Skin epidermis (tissue), 12 donors: ENCODE measurements around the gene STAMBPL1.
"Not testable (repeated sequence)": the region's sequence is repeated elsewhere in the genome, so short reads cannot be mapped to it uniquely, and the experiment has no call there.

ENCODE experiments used
- H3K27ac ChIP-seq, 21 experiments: fragments of 200-600 bp; sonication (generic) in 11 of 21; one replicate each; pipeline ENCODE4 v1.5.0; 2020; ENCODE audit warnings: mild to moderate bottlenecking in 3 of 21, inconsistent platforms in 2 of 21, moderate library complexity in 2 of 21
- H3K4me3 ChIP-seq, 7 experiments: fragments of 200-600 bp; sonication (generic) in 2 of 7; one replicate each; pipeline ENCODE4 v1.5.0; 2020; ENCODE audit warnings: inconsistent platforms in 2 of 7, mild to moderate bottlenecking in 2 of 7, moderate library complexity in 1 of 7

The STAMBPL1 gene

GRCh38 chr10:88913788-88914187, 33.7 kb downstream of the STAMBPL1 start:
- H3K27ac ChIP-seq: no peak overlapping the region
- no peak overlapping the region for H3K4me3 ChIP-seq

- no peak overlapping the region for H3K27ac ChIP-seq
- no peak overlapping the region for H3K4me3 ChIP-seq
Observed at GRCh38 chr10:88915781-88916180, 35.7 kb downstream of the STAMBPL1 start.

- no peak overlapping the region for H3K27ac ChIP-seq
- H3K4me3 ChIP-seq: no peak overlapping the region
Observed at GRCh38 chr10:88916231-88916630, 36.2 kb downstream of the STAMBPL1 start.

- Histone ChIP-seq H3K4me3 (no peak overlapping the region), H3K27ac (no peak overlapping the region)
Observed at GRCh38 chr10:88916986-88917385, 36.9 kb downstream of the STAMBPL1 start.

DNA sequence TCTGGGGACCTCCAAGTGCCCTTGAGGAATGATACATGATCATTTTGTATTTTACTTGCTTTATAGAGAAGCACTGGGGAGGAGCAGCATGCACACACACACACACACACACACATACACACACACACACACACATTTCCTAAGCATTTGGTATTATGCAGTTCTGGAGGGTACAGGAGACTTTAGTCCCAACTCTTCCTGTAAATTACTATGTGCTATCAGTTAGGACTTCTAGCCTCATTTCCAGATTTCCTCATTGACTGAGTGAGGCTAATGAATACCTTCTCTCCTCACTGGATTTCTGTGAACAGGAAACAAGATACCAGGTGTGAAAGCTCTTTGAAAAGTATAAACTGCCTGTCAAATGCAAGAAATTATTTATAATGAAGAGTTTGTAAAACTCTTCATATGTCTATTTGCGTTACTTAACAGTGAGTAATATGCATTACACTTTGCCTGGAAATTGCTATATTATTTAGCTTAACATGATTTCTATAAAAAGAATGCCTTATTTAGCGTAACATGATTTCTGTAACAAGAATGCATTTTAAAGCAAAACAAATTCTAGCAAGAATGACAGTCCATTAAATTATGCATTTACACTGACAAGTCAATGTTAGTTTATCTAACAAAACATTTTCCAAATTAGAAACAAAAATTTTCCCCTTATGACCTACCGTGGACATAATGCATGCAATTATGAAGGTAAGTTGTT, 38.3 kb downstream of the STAMBPL1 start:
- H3K27ac ChIP-seq: no peak overlapping the region
- no peak overlapping the region for H3K4me3 ChIP-seq

- Histone ChIP-seq H3K4me3 (no peak overlapping the region), H3K27ac (no peak overlapping the region)
Observed at GRCh38 chr10:88919041-88919440, 39.0 kb downstream of the STAMBPL1 start.

DNA sequence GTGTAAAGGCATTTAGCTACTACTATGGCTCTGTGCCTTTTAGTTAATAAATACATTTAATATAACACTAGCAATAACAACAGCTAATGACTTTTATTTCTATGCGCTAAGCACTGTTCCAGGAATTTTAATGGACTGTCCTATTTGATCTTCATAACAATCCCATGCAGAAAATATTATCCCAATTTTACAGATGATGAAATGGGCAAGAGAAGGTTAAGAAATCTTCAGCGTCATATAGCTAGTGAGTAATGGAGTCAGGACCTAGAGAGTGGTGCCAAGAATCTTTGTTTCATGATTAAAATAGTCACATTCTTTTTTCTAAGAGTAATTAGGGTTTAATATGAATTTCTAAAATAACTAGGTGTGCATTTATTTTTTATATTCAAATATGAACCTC, 40.2 kb downstream of the STAMBPL1 start:
- no peak overlapping the region for H3K27ac ChIP-seq
- H3K4me3 ChIP-seq: no peak overlapping the region

- Histone ChIP-seq H3K27ac (peak overlapping the region in 1 of 21 experiments; percentile 20), H3K4me3 (no peak overlapping the region)
Observed at GRCh38 chr10:88920986-88921593, 41.0 kb downstream of the STAMBPL1 start.

GRCh38 chr10:88922041-88922440, 42.0 kb downstream of the STAMBPL1 start:
- Histone ChIP-seq H3K27ac (no peak overlapping the region), H3K4me3 (no peak overlapping the region)

DNA sequence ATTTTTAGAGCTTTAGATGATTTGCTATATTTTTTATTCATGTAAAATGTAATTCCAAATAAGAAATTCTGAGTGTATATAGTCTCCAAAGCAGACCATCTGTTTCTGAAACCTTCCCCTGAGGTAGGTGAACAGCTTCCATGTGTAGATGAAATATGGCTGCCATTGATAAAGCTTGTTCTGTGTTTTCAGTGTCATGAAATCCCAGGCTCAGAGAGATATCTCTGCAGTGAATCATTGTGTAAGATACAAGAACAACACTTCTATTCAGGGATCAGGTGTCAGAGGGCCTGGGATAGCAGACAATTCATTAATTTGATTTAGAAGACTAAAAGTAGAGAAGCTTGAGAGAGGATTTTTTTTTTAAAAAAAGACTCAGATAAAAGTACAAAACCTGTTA, 43.5 kb downstream of the STAMBPL1 start:
- no peak overlapping the region for H3K27ac ChIP-seq
- H3K4me3 ChIP-seq: no peak overlapping the region

DNA sequence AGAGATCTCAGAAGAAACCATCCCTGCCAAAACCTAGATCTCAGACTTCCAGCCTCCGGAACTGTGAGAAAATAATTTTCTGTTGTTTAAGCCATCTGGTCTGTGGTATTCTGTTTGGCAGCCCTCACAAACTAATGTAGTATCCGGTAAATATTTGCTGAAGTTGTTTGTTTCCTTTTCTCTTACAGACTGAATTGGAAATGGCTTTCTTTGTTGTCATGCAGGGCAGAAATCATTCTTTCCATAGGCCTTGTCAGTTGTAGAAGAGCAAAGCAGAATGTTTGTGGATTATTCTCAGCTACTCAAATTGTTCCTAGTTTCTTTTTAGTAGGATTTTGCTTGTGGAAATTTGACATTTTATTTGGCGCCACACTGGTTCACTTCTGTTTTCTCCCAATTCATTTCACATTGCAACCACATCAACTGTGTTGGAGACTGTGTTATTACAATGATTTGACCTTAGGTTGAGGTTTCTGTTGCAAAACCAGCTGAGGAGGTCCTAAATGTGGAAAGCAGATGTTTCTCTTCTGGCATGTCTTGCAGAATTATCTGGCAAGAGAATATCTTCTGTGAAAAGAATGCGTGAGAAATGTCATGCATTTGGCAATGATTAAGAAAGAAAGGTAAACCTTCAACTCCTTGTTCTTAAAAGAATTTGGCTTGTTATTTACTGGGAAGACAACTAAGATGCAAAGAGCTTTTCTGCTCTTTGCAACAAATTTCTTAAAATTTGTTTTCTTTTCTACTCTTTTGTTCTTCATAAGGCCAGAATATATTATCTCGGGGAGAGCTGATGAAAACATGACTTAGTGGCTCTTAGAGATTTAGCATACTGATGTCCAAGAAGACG, 46.7 kb downstream of the STAMBPL1 start:
- H3K27ac ChIP-seq: peak overlapping the region in 16 of 21 experiments; percentile 1 to 82 (median 52)
- H3K4me3 ChIP-seq: no peak overlapping the region

GRCh38 chr10:88927416-88927690, 47.3 kb downstream of the STAMBPL1 start:
- peak overlapping the region in 14 of 21 experiments; percentile 1 to 82 (median 42) for H3K27ac ChIP-seq

DNA sequence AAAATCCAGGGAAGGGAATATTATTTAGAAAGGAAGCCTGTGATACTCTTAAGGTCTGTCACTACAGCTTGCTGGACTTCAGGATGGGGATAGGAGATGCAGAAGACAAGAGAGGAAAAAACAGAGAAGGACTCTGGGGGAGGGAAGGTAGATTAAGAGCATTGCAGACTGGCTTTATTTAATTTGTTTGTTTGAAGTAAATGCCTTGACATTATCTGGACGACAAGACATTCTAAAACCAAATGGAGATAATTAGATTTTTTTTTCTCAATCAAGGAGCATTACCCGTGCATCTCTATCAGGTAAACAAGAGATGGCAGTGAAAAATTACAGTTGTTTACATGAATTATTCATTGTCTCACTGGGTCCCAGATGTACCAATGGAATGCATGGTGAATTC, 48.2 kb downstream of the STAMBPL1 start:
- H3K27ac ChIP-seq: peak overlapping the region in 3 of 21 experiments; percentile 4 to 82 (median 22)
- H3K4me3 ChIP-seq: no peak overlapping the region

More at GRCh38 chr10:88927416-88927690, 47.3 kb downstream of the STAMBPL1 start:
- H3K4me3 ChIP-seq: no peak overlapping the region

GRCh38 chr10:88931548-88931947, 51.5 kb downstream of the STAMBPL1 start:
- Histone ChIP-seq H3K27ac (peak overlapping the region in 2 of 21 experiments; percentile 1 to 6), H3K4me3 (no peak overlapping the region)

- not testable (repeated sequence) for H3K4me3 ChIP-seq
- H3K27ac ChIP-seq: peak overlapping the region in 4 of 21 experiments; percentile 4 to 54 (median 30)
Observed at GRCh38 chr10:88932029-88932428, 52.0 kb downstream of the STAMBPL1 start.

DNA sequence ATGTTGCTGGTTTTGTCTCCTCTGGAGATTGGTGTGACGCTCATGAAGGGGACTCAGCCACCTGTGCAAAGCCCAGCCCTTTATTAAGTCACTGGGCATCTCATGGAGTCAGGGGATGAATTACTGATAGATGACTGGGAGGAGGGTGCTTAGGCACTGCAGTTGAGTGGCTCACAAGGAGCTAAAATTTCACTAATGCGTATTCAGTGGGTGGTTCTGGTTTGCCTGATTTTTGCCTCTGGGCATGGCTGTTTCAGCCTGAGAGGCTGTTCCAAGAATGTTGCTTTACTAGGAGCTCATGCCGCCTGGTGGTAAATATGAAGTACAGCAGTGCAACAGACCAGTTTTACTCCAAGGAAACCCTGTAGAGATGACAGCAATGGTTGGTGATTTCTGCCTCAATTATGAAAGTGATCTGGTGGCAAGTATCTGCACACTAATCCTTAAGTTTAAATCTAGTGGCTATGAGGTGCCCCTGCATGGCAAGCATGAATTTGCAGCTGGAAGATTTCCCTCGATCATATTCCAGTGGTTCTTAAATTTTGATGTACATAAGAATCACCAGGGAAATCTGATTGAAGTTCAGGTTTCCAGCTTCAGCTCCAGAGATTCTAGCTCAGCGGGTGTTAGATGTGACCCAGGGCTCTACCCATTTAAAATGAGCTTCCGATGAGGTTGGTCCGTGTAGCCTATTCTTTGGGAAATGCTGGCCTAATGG, 52.7 kb downstream of the STAMBPL1 start:
- Histone ChIP-seq H3K27ac (peak overlapping the region in 4 of 21 experiments; percentile 4 to 54 (median 30)), H3K4me3 (no peak overlapping the region)

- Histone ChIP-seq H3K4me3 (no peak overlapping the region), H3K27ac (no peak overlapping the region)
Observed at GRCh38 chr10:88933564-88933963, 53.5 kb downstream of the STAMBPL1 start.

- Histone ChIP-seq H3K4me3 (no peak overlapping the region), H3K27ac (peak overlapping the region in 6 of 21 experiments; percentile 10 to 68 (median 44))
Observed at GRCh38 chr10:88934900-88935672, 55.0 kb downstream of the STAMBPL1 start.

GRCh38 chr10:88936656-88937055, 56.6 kb downstream of the STAMBPL1 start:
- H3K27ac ChIP-seq: no peak overlapping the region

More at GRCh38 chr10:88936656-88937055, 56.6 kb downstream of the STAMBPL1 start:
- no peak overlapping the region for H3K4me3 ChIP-seq
